ENCODE results near the gene SLC8A1. TPM values are rescaled to one million over a fixed set of nuclear protein-coding genes. Genes with fewer than 3 reads are reported as not detected.

SLC8A1 gene
- total and polyA plus RNA-seq, 2 of the 13 experiments (the other 11 are each of a cell fraction or from before 2014, with no cell fraction given) = not detected

GRCh38 chr2:40209761-40210160 is 242.1 kb downstream of the SLC8A1 start:
- FAIRE-seq (no peak), DNase-seq (ENCODE audit: low spot score) (no peak), ATAC-seq (no peak)
- in situ Hi-C loops (cut with HindIII; ENCODE audit: extremely low pct_ligation_motif_present, low pct_unique_long_range_greater_than_20kb) = no loop called here
- no TSS peak for BruUV-seq (replicated peaks)
- Histone ChIP-seq H3K36me3 (replicated peaks in 1 of 2; ENCODE audit: control insufficient read depth in 1 of 2, insufficient read depth in 2 of 2, low read length in 2 of 2) (no peaks in the 10 kb centered on the region), H3K79me2 (ENCODE audit: insufficient read depth, low read length) (no peaks in the 10 kb centered on the region), H3K9me3 (ENCODE audit: low read length) (no peaks in the 10 kb centered on the region), H4K20me1 (ENCODE audit: insufficient read depth, low read length) (no peaks in the 10 kb centered on the region), H2AFZ (ENCODE audit: low read length) (no peak overlapping the region), H3K9ac (ENCODE audit: insufficient read depth, low read depth, low read length) (no peak overlapping the region), H3K4me1 (ENCODE audit: insufficient read depth, low read length) (no peaks in the 10 kb centered on the region), H3K4me2 (ENCODE audit: low read depth, low read length) (no peak overlapping the region), H3K4me3 (replicated peaks in 1 of 3; ENCODE audit: insufficient read depth in 1 of 3, low read depth in 2 of 3, low read length in 3 of 3) (no peak overlapping the region), H3K27ac (ENCODE audit: extremely low read length, insufficient read depth, low read length) (no peak overlapping the region), H3K27me3 (ENCODE audit: control insufficient read depth in 1 of 2, insufficient read depth in 2 of 2, low read length in 2 of 2) (no peaks in the 10 kb centered on the region)
- ChIA-PET POLR2A (no interaction called here), CTCF (ENCODE audit: low intra/inter-chr PET ratio, low total read pairs) (no interaction called here)
- TF ChIP-seq ARID2 (CRISPR knock-in tag; IDR thresholded peaks at IDR 0.05; ENCODE audit: borderline replicate concordance) (no peak), CREB1 (IDR thresholded peaks at IDR 0.05) (peak; percentile 71), CREB1 (CRISPR knock-in tag; IDR thresholded peaks at IDR 0.05) (no peak), ATF7 (IDR thresholded peaks at IDR 0.05) (peak; percentile 90), ATF7 (CRISPR knock-in tag; IDR thresholded peaks at IDR 0.05) (no peak)
- intact Hi-C loops (cut with micrococcal nuclease; ENCODE audit: unreplicated experiment) = no loop called here

- ChIA-PET CTCF (ENCODE audit: low intra/inter-chr PET ratio, low total read pairs) (no interaction called here), POLR2A (no interaction called here)
- no peak overlapping the region for H3K4me2 ChIP-seq (ENCODE audit: low read depth, low read length)
- no peak overlapping the region for H3K27ac ChIP-seq (ENCODE audit: extremely low read length, insufficient read depth, low read length)
- in situ Hi-C loops (cut with HindIII; ENCODE audit: extremely low pct_ligation_motif_present, low pct_unique_long_range_greater_than_20kb) (no loop called here), intact Hi-C loops (cut with micrococcal nuclease; ENCODE audit: unreplicated experiment) (no loop called here)
- BruUV-seq (replicated peaks) = no TSS peak
- H3K4me1 ChIP-seq (ENCODE audit: insufficient read depth, low read length) = no peaks in the 10 kb centered on the region
- H3K9me3 ChIP-seq (ENCODE audit: low read length) = no peaks in the 10 kb centered on the region
- no peaks in the 10 kb centered on the region for H3K36me3 ChIP-seq (replicated peaks in 1 of 2; ENCODE audit: control insufficient read depth in 1 of 2, insufficient read depth in 2 of 2, low read length in 2 of 2)
- H3K4me3 ChIP-seq (replicated peaks in 1 of 3; ENCODE audit: insufficient read depth in 1 of 3, low read depth in 2 of 3, low read length in 3 of 3) = no peak overlapping the region
- H3K27me3 ChIP-seq (ENCODE audit: control insufficient read depth in 1 of 2, insufficient read depth in 2 of 2, low read length in 2 of 2) = no peaks in the 10 kb centered on the region
- no peak for DNase-seq (ENCODE audit: low spot score)
- ATAC-seq = no peak
- no peaks in the 10 kb centered on the region for H4K20me1 ChIP-seq (ENCODE audit: insufficient read depth, low read length)
- H3K9ac ChIP-seq (ENCODE audit: insufficient read depth, low read depth, low read length) = no peak overlapping the region
- H2AFZ ChIP-seq (ENCODE audit: low read length) = no peak overlapping the region
- 0% methylated on average over 1 of the region's 1 CpG for WGBS (ENCODE audit: low lambda C conversion rate)
- no peaks in the 10 kb centered on the region for H3K79me2 ChIP-seq (ENCODE audit: insufficient read depth, low read length)
- FAIRE-seq = no peak
- TF ChIP-seq MED8 (CRISPR knock-in tag; IDR thresholded peaks at IDR 0.05; ENCODE audit: insufficient replicate concordance) (no peak), ZNF773 (CRISPR knock-in tag; IDR thresholded peaks at IDR 0.05; ENCODE audit: borderline replicate concordance) (no peak), MAFF (IDR thresholded peaks at IDR 0.05; ENCODE audit: low read depth, low read length) (no peak), AGO1 (IDR thresholded peaks at IDR 0.05; ENCODE audit: low read depth, low read length, poor library complexity, severe bottlenecking) (no peak), ZNF782 (CRISPR knock-in tag; IDR thresholded peaks at IDR 0.05; ENCODE audit: borderline replicate concordance) (no peak), ZMYM3 (CRISPR knock-in tag; IDR thresholded peaks at IDR 0.05) (no peak), POLR2G (IDR thresholded peaks at IDR 0.05; ENCODE audit: low read depth, low read length) (no peak), ZSCAN12 (CRISPR knock-in tag; IDR thresholded peaks at IDR 0.05) (no peak), ATF1 (CRISPR knock-in tag; IDR thresholded peaks at IDR 0.05) (no peak), CREB1 (IDR thresholded peaks at IDR 0.05) (no peak), CREB1 (CRISPR knock-in tag; IDR thresholded peaks at IDR 0.05) (no peak), MAFK (conservative IDR thresholded peaks at IDR 0.05 in 1 of 2, IDR thresholded peaks at IDR 0.05 in 1 of 2; ENCODE audit: low read length in 2 of 2) (no peak), TSC22D2 (CRISPR knock-in tag; IDR thresholded peaks at IDR 0.05; ENCODE audit: borderline replicate concordance) (no peak), MATR3 (CRISPR knock-in tag; IDR thresholded peaks at IDR 0.05) (no peak)
- TF ChIP-seq, protein P1, sequence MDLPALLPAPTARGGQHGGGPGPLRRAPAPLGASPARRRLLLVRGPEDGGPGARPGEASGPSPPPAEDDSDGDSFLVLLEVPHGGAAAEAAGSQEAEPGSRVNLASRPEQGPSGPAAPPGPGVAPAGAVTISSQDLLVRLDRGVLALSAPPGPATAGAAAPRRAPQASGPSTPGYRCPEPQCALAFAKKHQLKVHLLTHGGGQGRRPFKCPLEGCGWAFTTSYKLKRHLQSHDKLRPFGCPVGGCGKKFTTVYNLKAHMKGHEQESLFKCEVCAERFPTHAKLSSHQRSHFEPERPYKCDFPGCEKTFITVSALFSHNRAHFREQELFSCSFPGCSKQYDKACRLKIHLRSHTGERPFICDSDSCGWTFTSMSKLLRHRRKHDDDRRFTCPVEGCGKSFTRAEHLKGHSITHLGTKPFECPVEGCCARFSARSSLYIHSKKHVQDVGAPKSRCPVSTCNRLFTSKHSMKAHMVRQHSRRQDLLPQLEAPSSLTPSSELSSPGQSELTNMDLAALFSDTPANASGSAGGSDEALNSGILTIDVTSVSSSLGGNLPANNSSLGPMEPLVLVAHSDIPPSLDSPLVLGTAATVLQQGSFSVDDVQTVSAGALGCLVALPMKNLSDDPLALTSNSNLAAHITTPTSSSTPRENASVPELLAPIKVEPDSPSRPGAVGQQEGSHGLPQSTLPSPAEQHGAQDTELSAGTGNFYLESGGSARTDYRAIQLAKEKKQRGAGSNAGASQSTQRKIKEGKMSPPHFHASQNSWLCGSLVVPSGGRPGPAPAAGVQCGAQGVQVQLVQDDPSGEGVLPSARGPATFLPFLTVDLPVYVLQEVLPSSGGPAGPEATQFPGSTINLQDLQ (CRISPR knock-in tag; IDR thresholded peaks at IDR 0.05) = no peak
These were observed 243.4 kb downstream of the SLC8A1 start for GRCh38 chr2:40208463-40208862.
